Measurements from ENCODE around the gene WDR53. TPM values are rescaled to one million over a fixed set of nuclear protein-coding genes. Genes with fewer than 3 reads are reported as not detected.
"Not testable (repeated sequence)": the region's sequence is repeated elsewhere in the genome, so short reads cannot be mapped to it uniquely, and the experiment has no call there.

The WDR53 gene
- total and polyA plus RNA-seq, 10 donors = 6.2 to 17.7 (median 13.3) TPM

GRCh38 chr3:196514913-196515621 is 53.3 kb downstream of the WDR53 start, which contains the start of gene SMCO1:
Gene SMCO1, minus strand, starts transcription at chr3:196515346. Its CDS starts 137 bp downstream, at chr3:196515209.
- Histone ChIP-seq H3K9me3 (peaks cover 11 to 45% (median 39%) of the 10 kb centered on the region in 8 donors), H3K4me3 (no peak within 1 kb of the TSS), H3K27me3 (replicated peaks in 1 of 7) (no peaks in the 10 kb centered on the region), H3K4me1 (no peaks in the 10 kb centered on the region), H3K27ac (no peak within 1 kb of the TSS), H3K36me3 (no peaks in the 10 kb centered on the region)
- TF ChIP-seq POLR2AphosphoS5 (IDR thresholded peaks at IDR 0.05) = no peak
- TF ChIP-seq POLR2A (IDR thresholded peaks at IDR 0.05) = no peak
- TF ChIP-seq CTCF (IDR thresholded peaks at IDR 0.05 in 8 of 11, conservative IDR thresholded peaks at IDR 0.05 in 3 of 11) = no peak
- intact Hi-C loops (cut with DNase I; ENCODE audit: low total_unique reads) = no loop called here
- no peak for DNase-seq
- 88 to 93% (median 90%) methylated on average over 10 of the region's 10 CpGs for WGBS, 5 donors

DNA sequence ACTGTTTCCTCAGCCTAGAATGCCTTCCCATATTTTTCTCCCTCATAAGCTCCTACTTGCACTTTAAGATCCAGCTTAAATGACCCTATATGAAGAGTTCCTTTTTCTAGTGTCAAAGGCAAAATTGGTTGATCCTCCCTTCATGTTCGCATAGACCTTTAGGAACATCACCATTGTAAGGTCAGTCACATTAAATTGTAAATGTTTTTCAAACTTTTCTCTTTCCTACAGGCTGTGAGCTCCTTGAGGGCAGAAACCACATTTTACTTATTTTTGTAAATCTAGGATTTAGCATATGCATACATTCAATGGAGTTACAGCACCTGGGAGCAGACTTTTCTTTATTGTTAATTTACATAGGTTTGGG is 54.0 kb downstream of the WDR53 start:
- TF ChIP-seq POLR2A (IDR thresholded peaks at IDR 0.05) (no peak), CTCF (IDR thresholded peaks at IDR 0.05 in 8 of 11, conservative IDR thresholded peaks at IDR 0.05 in 3 of 11) (no peak), POLR2AphosphoS5 (IDR thresholded peaks at IDR 0.05) (no peak)
- intact Hi-C loops (cut with DNase I; ENCODE audit: low total_unique reads) = no loop called here
- Histone ChIP-seq H3K27ac (no peak overlapping the region), H3K4me3 (no peak overlapping the region), H3K27me3 (replicated peaks in 1 of 7) (no peaks in the 10 kb centered on the region), H3K4me1 (no peaks in the 10 kb centered on the region), H3K36me3 (no peaks in the 10 kb centered on the region), H3K9me3 (peaks cover 4 to 37% (median 32%) of the 10 kb centered on the region in 8 donors)
- 96 to 100% (median 97%) methylated on average over 1 of the region's 1 CpG for WGBS, 5 donors
- no peak for DNase-seq

DNA sequence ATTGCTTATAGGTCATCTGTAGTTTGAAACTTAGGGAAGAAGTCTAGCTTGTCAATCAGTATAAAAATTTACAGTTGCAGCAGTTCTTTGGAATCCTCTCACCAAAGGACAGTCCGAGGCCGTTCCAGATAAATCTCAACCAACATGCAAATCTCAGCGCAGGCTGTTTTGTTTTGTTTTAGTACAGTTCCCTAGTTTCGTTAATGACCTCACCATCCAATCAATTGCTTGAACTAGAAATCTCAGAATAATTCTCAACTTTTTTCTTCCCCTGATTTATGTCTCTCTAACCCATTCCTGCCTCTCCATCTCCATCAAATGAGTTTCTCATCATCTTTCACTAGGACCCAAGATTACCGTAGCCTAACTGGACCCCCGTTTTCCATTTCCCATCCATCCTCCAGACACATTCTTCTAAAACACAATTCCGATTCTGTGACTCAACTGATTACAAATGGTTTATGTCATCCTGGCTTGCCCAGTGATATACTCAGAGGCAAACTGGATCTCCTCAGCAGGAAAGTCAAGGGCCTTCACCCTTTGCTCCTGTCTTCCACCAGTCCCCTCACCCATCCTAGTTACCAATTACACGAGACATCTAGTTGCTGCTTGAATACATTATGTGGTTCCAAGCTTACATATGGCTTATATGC is 54.5 kb downstream of the WDR53 start:
- H3K27ac ChIP-seq = no peak overlapping the region

DNA sequence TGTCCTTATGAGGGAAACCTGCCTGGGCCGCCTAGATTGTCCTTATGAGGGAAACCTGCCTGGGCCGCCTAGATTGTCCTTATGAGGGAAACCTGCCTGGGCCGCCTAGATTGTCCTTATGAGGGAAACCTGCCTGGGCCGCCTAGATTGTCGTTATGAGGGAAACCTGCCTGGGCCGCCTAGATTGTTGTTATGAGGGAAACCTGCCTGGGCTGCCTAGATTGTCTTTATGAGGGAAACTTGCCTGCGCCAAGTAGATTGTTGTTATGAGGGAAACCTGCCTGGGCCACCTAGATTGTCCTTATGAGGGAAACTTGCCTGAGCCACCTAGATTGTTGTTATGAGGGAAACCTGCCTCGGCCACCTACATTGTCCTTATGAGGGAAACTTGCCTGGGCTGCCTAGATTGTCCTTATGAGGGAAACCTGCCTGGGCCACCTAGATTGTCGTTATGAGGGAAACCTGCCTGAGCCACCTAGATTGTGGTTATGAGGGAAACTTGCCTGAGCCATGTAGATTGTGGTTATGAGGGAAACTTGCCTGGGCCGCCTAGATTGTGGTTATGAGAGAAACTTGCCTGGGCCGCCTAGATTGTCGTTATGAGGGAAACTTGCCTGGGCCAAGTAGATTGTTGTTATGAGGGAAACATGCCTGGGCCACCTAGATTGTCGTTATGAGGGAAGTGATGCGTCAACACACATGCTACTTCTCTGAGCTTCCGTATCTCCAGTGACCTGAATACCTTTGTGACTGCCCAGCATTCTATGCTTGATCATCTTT is 56.5 kb downstream of the WDR53 start:
- H3K36me3 ChIP-seq; H3K4me3 ChIP-seq; H3K27me3 ChIP-seq (replicated peaks in 1 of 7); intact Hi-C loops (cut with DNase I; ENCODE audit: low total_unique reads); DNase-seq; H3K4me1 ChIP-seq; H3K27ac ChIP-seq: not testable (repeated sequence)
- peaks cover 0 to 24% (median 12%) of the 10 kb centered on the region in 8 donors for H3K9me3 ChIP-seq
- WGBS, 5 donors = 61 to 80% (median 77%) methylated on average over 10 to 14 of the region's 15 CpGs

More for the DNA sequence above, 54.5 kb downstream of the WDR53 start:
- Histone ChIP-seq H3K4me3 (no peak overlapping the region), H3K36me3 (no peaks in the 10 kb centered on the region), H3K9me3 (peaks cover under 1 to 32% (median 26%) of the 10 kb centered on the region in 8 donors), H3K27me3 (replicated peaks in 1 of 7) (no peaks in the 10 kb centered on the region), H3K4me1 (no peaks in the 10 kb centered on the region)
- no peak for TF ChIP-seq CTCF (IDR thresholded peaks at IDR 0.05 in 8 of 11, conservative IDR thresholded peaks at IDR 0.05 in 3 of 11)
- TF ChIP-seq POLR2A (IDR thresholded peaks at IDR 0.05) = no peak
- no peak for TF ChIP-seq POLR2AphosphoS5 (IDR thresholded peaks at IDR 0.05)
- DNase-seq = no peak
- intact Hi-C loops (cut with DNase I; ENCODE audit: low total_unique reads) = no loop called here
- WGBS, 5 donors = 80 to 92% (median 90%) methylated on average over 8 of the region's 8 CpGs

- H3K27me3 ChIP-seq (replicated peaks in 1 of 7); DNase-seq; H3K36me3 ChIP-seq; intact Hi-C loops (cut with DNase I; ENCODE audit: low total_unique reads); H3K4me3 ChIP-seq; H3K27ac ChIP-seq; H3K4me1 ChIP-seq: not testable (repeated sequence)
- 95 to 100% (median 100%) methylated on average over 1 of the region's 1 CpG for WGBS, 5 donors
- peaks cover 0 to 24% (median 12%) of the 10 kb centered on the region in 8 donors for H3K9me3 ChIP-seq
Measured at GRCh38 chr3:196511108-196511507, 57.2 kb downstream of the WDR53 start.

All from spleen (tissue), 11 donors.